Mucosa of descending colon (tissue), 3 donors: ENCODE measurements around the gene GLI3. TPM values are rescaled to one million over a fixed set of nuclear protein-coding genes. Genes with fewer than 3 reads are reported as not detected.

Source experiments
- ATAC-seq: fragments of 200-7000 bp; cut with Tn5 transposase; one replicate; pipeline ENCODE4 v1.9.1; 2020; ENCODE audit warnings: mild to moderate bottlenecking, moderate library complexity
- DNase-seq, 3 donors: peaks; one replicate each; pipeline ENCODE4 v3.0.0-alpha.2; 2020
- H3K36me3 ChIP-seq: fragments of 200-600 bp; one replicate; pipeline ENCODE4 v1.8.0; 2021; ENCODE audit warnings: low read depth, mild to moderate bottlenecking
- H3K4me1 ChIP-seq: fragments of 200-600 bp; one replicate; pipeline ENCODE4 v1.8.0; 2021; ENCODE audit warnings: low read depth, mild to moderate bottlenecking
- H3K4me3 ChIP-seq: fragments of 200-600 bp; one replicate; pipeline ENCODE4 v1.8.0; 2021; ENCODE audit warnings: mild to moderate bottlenecking
- H3K9me3 ChIP-seq: fragments of 200-600 bp; one replicate; pipeline ENCODE4 v1.8.0; 2021; ENCODE audit warnings: mild to moderate bottlenecking
- CTCF ChIP-seq: fragments of 200-600 bp; IDR thresholded peaks from one replicate; pipeline ENCODE4 v1.8.0; 2022; ENCODE audit warnings: antibody characterized with exemption, mild to moderate bottlenecking
- intact Hi-C, 2 donors: fragments of 100-400 bp; cut with DNase I in 1 of 2; cut with micrococcal nuclease in 1 of 2; formaldehyde crosslinking; loops; one replicate each; pipeline versions ENCODE4 v1.11.0 to v1.11.1; 2022; cut with DNase I, micrococcal nuclease
- total RNA-seq, 3 donors: library from RNA; stranded (reverse); fragmentation: NEBNext Ultra II Directional in 2 of 3; extraction: Animal tissue kit (Norgen Biotek cat#: 25700) in 2 of 3; gene quantifications; one replicate each; pipeline versions ENCODE4 v1.2.1 to v1.2.4, GENCODE V29; 2021 to 2023
- donor health status: DM: no; HTN: no; CAD: no; lungs with moderate emphysema.
- donor health status: DM: no; HTN: no; CAD: no.
- donor health status: DM: no; HTN: yes; CAD: no.

The GLI3 gene
- total RNA-seq, 3 donors from 2014 or later, result 3.0 to 56.3 (median 8.8) TPM

- TF ChIP-seq CTCF, result no peak
- H3K4me3 ChIP-seq, result no peak overlapping the region
- H3K4me1 ChIP-seq, result peaks cover 5% of the 10 kb centered on the region
- DNase-seq, result no peak
- H3K9me3 ChIP-seq, result no peaks in the 10 kb centered on the region
- intact Hi-C loops, result no loop called here
- ATAC-seq, result no peak
- H3K36me3 ChIP-seq, result no peaks in the 10 kb centered on the region
Observed at GRCh38 chr7:42232275-42232674, 4.7 kb downstream of the GLI3 start.

- Histone ChIP-seq H3K36me3 (no peaks in the 10 kb centered on the region), H3K4me3 (no peak overlapping the region), H3K9me3 (no peaks in the 10 kb centered on the region), H3K4me1 (no peaks in the 10 kb centered on the region)
- intact Hi-C loops, result no loop called here
- no peak for ATAC-seq
- no peak for TF ChIP-seq CTCF
- DNase-seq, result no peak
Observed at GRCh38 chr7:42231043-42231787, 5.8 kb downstream of the GLI3 start.

GRCh38 chr7:42227936-42228591 is 8.9 kb downstream of the GLI3 start:
- H3K4me1 ChIP-seq, result no peaks in the 10 kb centered on the region
- TF ChIP-seq CTCF, result no peak
- intact Hi-C loops, result no loop called here
- no peak overlapping the region for H3K4me3 ChIP-seq
- ATAC-seq, result no peak
- no peak for DNase-seq
- H3K36me3 ChIP-seq, result no peaks in the 10 kb centered on the region
- no peaks in the 10 kb centered on the region for H3K9me3 ChIP-seq

GRCh38 chr7:42227541-42227935 is 9.5 kb downstream of the GLI3 start:
- no peak for TF ChIP-seq CTCF
- no peaks in the 10 kb centered on the region for H3K36me3 ChIP-seq
- H3K4me3 ChIP-seq, result no peak overlapping the region
- intact Hi-C loops, result no loop called here
- H3K9me3 ChIP-seq, result no peaks in the 10 kb centered on the region
- no peak for DNase-seq
- no peaks in the 10 kb centered on the region for H3K4me1 ChIP-seq
- ATAC-seq, result no peak

GRCh38 chr7:42227021-42227420 is 10.0 kb downstream of the GLI3 start:
- intact Hi-C loops, result no loop called here
- no peaks in the 10 kb centered on the region for H3K4me1 ChIP-seq
- no peak for DNase-seq

More at GRCh38 chr7:42227021-42227420, 10.0 kb downstream of the GLI3 start:
- H3K36me3 ChIP-seq, result no peaks in the 10 kb centered on the region
- no peaks in the 10 kb centered on the region for H3K9me3 ChIP-seq
- no peak for TF ChIP-seq CTCF
- H3K4me3 ChIP-seq, result no peak overlapping the region
- ATAC-seq, result no peak
